ENCODE data around the gene SPEF1.

DNA sequence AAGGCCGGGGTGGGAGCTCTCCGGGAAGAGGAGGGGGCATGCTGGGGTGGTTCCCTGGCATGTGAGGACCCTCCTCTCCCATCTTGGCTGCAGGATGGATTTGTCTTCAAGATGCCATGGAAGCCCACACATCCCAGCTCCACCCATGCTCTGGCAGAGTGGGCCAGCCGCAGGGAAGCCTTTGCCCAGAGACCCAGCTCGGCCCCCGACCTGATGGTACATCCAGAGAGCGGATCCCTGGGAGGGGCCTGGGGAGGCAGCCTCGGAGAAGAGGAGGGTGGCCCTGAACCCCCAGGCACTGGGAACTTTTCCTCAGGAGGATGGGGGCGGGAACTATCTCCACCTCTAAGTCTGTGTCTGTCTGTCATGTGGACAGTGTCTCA, 19.6 kb upstream of the SPEF1 start:
- TF ChIP-seq POLR2A (IDR thresholded peaks at IDR 0.05; ENCODE audit: low read length) (no peak), GATA1 (IDR thresholded peaks at IDR 0.05; ENCODE audit: low read depth, low read length) (no peak)
